ENCODE data around the gene MATK. TPM values are rescaled to one million over a fixed set of nuclear protein-coding genes. Genes with fewer than 3 reads are reported as not detected.
A peak's percentile ranks its signal among the peaks of the same experiment; 100 is the strongest.

Gene MATK
- total RNA-seq, 1 experiment from 2014 or later = 28.3 TPM

- TF ChIP-seq AR (CRISPR knock-in tag; IDR thresholded peaks at IDR 0.05) (no peak), EMX1 (CRISPR knock-in tag; IDR thresholded peaks at IDR 0.05) (no peak), RORB (CRISPR knock-in tag; IDR thresholded peaks at IDR 0.05) (no peak), ZNF416 (CRISPR knock-in tag; IDR thresholded peaks at IDR 0.05) (no peak), ZNF512 (CRISPR knock-in tag; IDR thresholded peaks at IDR 0.05; ENCODE audit: borderline replicate concordance) (no peak), NFE2L1 (CRISPR knock-in tag; IDR thresholded peaks at IDR 0.05) (no peak), IRF1 (CRISPR knock-in tag; IDR thresholded peaks at IDR 0.05) (no peak), HMGA2 (CRISPR knock-in tag; IDR thresholded peaks at IDR 0.05) (no peak), GABPB1 (CRISPR knock-in tag; IDR thresholded peaks at IDR 0.05) (peak; percentile 84), TCF7 (CRISPR knock-in tag; IDR thresholded peaks at IDR 0.05; ENCODE audit: low read depth) (no peak)
Measured at GRCh38 chr19:3762501-3763459, 23.4 kb downstream of the MATK start, which contains the start of gene MRPL54 (continued).

GRCh38 chr19:3762130-3762473 lies 24.1 kb downstream of the MATK start:
- ChIA-PET POLR2A (interaction anchor here (0.6 to 1.6 kb wide), 9 partner anchors 9 to 223 kb away, joined by 3 to 6 read pairs (median 4); partner anchors contain the start of genes DAPK3 and EEF2), CTCF (interaction anchor here (0.6 to 3.1 kb wide), 23 partner anchors 9 to 1907 kb away, joined by 3 to 24 read pairs (median 5); partner anchors contain the start of genes ATCAY, DAPK3 and NMRK2)
- peaks cover 5% of the 10 kb centered on the region for H3K36me3 Mint-ChIP-seq
- peaks cover 3% of the 10 kb centered on the region; the same call in 1 of the 2 replicates for H3K27me3 Mint-ChIP-seq (ENCODE audit: low read depth)
- peak overlapping the region; percentile 97 for H3K4me3 Mint-ChIP-seq
- peaks cover 8% of the 10 kb centered on the region for H3K4me1 Mint-ChIP-seq
- ATAC-seq (no peak), DNase-seq (ENCODE audit: low spot score) (no peak)
- no peaks in the 10 kb centered on the region for H3K9me3 Mint-ChIP-seq
- H3K27ac Mint-ChIP-seq = peak overlapping the region; percentile 95
- no peak for TF ChIP-seq ELF4 (CRISPR knock-in tag; IDR thresholded peaks at IDR 0.05; ENCODE audit: low read depth)
- TF ChIP-seq ZNF232 (CRISPR knock-in tag; IDR thresholded peaks at IDR 0.05) = no peak
- TF ChIP-seq ZNF281 (CRISPR knock-in tag; IDR thresholded peaks at IDR 0.05) = no peak
- TF ChIP-seq HMGA2 (CRISPR knock-in tag; IDR thresholded peaks at IDR 0.05) = peak; percentile 90; the same call in 1 of the 2 replicates
- TF ChIP-seq NR2C2 (CRISPR knock-in tag; IDR thresholded peaks at IDR 0.05) = no peak
- TF ChIP-seq TEAD1 (CRISPR knock-in tag; IDR thresholded peaks at IDR 0.05) = no peak
- TF ChIP-seq ZNF138 (CRISPR knock-in tag; conservative IDR thresholded peaks at IDR 0.05) = no peak
